Measurements from ENCODE around the gene PNPLA8.

GRCh38 chr7:108541478-108541877 lies 15.5 kb upstream of the PNPLA8 start:
- TF ChIP-seq, protein P1, sequence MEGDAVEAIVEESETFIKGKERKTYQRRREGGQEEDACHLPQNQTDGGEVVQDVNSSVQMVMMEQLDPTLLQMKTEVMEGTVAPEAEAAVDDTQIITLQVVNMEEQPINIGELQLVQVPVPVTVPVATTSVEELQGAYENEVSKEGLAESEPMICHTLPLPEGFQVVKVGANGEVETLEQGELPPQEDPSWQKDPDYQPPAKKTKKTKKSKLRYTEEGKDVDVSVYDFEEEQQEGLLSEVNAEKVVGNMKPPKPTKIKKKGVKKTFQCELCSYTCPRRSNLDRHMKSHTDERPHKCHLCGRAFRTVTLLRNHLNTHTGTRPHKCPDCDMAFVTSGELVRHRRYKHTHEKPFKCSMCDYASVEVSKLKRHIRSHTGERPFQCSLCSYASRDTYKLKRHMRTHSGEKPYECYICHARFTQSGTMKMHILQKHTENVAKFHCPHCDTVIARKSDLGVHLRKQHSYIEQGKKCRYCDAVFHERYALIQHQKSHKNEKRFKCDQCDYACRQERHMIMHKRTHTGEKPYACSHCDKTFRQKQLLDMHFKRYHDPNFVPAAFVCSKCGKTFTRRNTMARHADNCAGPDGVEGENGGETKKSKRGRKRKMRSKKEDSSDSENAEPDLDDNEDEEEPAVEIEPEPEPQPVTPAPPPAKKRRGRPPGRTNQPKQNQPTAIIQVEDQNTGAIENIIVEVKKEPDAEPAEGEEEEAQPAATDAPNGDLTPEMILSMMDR (IDR thresholded peaks at IDR 0.05): no peak
- TF ChIP-seq POLR2A (IDR thresholded peaks at IDR 0.05): no peak

Measured in body of pancreas (tissue), 4 donors.